MV-4-11 (cell line): ENCODE measurements around the gene RTEL1.
A peak's percentile ranks its signal among the peaks of the same experiment; 100 is the strongest.
"Not testable (repeated sequence)": the region's sequence is repeated elsewhere in the genome, so short reads cannot be mapped to it uniquely, and the experiment has no call there.

Experiments used
- DNase-seq: peaks from one replicate; lab custom pipeline; 2025; lab: John Stamatoyannopoulos, UW

RTEL1 gene

GRCh38 chr20:63628246-63628975 is 29.7 kb upstream of the RTEL1 start:
- peak; percentile 73 for DNase-seq

DNA sequence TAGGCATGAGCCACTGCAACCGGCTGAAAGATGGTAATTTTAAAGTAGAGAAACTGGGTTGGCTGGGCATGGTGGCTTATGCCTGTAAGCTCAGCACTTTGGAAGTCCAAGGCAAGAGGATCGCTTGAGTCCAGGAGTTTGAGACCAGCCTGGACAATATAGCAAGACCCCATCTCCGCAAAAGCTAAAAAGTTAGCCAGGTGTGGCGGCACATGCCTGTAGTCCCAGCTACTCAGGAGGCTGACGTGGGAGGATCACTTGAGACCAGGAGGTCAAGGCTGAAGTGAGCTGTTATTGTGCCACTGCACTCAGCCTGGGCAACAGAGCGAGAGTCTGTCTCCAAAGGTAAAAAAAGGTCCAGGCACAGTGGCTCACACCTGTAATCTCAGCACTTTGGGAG is 27.2 kb upstream of the RTEL1 start:
- DNase-seq, result not testable (repeated sequence)

- DNase-seq, result not testable (repeated sequence)
Measured at GRCh38 chr20:63631426-63631825, 26.7 kb upstream of the RTEL1 start.

GRCh38 chr20:63633732-63634131 is 24.4 kb upstream of the RTEL1 start:
- no peak for DNase-seq

DNA sequence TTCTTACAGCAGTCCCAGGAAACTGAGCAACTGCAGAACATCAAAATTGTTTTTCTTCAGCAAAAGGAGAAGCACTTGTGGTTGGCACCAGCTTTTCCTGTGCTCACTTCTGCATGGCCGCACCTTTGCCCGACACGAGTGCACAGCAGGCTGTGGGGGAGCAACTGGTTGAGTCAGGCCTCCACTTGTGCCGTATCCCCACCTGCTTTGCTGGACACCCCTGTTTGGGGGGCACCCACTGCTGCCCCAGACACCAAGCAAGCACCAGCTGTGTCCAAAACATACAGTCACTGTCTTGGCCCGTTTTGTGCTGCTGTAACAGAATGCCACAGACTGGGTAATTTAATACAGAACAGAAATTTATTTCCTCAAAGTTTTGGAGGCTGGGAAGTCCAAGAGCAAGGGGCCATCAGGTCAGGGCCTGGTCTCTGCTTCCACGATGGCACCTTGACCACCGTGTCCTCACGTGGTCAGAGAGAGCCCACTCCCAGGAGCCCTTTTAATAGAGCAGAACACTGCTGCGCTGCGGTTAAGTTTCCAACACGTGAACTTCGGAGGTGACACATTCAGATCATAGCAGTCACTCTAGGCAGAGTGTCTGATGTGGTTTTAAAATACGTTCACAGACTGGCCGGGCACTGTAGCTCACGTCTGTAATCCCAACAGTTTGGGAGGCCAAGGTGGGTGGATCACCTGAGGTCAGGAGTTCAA is 22.5 kb upstream of the RTEL1 start:
- DNase-seq, result peak; percentile 79

DNA sequence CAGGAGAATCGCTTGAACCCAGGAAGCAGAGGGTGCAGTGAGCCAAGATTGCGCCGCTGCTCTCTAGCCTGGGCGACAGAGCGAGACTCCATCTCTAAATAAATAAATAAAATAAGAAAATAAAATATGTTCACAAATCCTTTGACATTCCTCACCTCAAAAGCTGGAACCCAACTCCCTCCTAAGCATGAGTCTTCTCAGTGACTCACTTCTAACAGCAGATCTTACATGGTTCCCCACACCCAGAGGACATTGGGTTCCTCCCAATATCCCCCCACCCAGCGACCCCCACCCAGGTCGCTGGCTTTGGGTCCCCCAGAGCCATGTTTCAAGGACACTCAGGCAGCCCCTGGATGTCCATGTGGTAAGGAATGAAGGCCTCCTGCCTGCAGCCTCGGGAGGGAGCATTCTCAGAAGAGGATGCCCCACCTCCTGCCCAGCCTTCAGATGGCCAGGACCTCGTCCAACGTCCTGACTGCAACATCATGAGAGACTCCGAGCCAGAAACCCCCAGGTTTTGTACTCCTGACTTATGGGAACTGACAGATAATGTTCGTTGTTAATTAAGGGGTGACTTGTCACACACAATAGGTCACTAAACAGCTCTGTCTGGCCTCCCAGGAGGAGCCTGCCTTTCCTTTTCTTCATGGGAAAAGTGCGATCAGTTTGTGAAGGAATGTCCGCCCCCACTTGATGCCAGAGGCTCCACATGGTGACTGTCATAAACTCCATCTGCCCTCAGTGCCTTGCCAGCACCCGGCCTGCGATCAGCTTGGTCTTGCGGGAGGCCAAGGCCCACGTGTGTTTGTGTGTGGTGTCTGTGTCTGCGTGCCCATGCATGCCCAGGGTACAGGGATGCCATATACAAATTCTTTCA is 21.1 kb upstream of the RTEL1 start:
- DNase-seq, result no peak

GRCh38 chr20:63639093-63639975 is 18.8 kb upstream of the RTEL1 start:
- peak; percentile 16 for DNase-seq

- DNase-seq, result no peak
Measured at GRCh38 chr20:63640086-63640485, 18.0 kb upstream of the RTEL1 start.

DNA sequence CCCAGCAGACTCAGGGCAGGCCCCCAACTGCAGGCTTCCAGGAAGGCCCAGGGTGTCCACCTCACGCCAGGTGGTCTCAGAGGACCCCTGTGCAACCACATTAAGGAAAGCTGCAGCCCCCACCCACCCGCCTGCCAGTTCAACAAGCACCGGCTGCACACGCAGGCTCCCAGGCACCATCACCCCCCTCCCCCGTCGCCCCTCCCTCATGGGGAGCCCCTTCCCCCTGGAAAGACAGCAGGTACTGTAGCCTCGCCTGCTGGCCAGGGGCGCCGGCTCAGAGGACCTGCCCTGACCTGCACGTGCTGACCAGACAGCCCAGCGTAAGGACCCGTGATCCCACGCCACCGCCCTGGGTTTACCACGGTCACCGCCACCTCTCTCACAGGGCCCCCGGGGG is 17.4 kb upstream of the RTEL1 start:
- not testable (repeated sequence) for DNase-seq

DNA sequence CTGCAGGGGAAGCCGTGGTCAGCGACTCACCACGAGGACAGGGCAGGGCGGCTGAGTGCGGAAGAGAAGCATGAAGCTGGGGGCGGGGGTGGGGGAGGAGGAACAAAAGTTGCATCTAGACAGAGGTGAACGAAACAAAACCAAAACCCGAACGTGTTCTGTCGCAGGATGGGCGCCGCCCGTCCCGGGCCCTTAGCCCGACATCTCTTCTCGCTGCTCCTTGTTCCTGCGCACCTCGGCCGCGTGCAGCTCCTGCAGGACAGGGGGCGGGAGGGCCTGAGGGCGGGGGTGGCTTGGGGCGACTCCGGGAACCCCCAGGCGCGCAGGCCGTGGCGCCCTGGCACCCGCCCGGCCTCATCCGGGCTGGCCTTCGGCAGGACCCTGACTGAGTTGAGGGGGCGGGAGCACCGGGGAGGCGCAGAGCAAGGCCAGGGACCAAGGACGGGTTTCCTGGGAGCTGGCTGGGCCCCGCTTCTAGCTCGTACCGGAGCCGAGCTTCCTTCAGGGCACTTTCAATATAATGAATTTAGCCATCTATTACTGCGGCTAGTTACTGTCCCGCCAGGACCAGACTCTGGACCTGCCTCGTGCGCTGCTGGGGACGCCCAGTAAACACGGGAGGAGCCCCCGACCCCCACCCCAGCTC is 16.8 kb upstream of the RTEL1 start:
- no peak for DNase-seq

- peak; percentile 59 for DNase-seq
Measured at GRCh38 chr20:63641792-63642523, 16.2 kb upstream of the RTEL1 start.

DNA sequence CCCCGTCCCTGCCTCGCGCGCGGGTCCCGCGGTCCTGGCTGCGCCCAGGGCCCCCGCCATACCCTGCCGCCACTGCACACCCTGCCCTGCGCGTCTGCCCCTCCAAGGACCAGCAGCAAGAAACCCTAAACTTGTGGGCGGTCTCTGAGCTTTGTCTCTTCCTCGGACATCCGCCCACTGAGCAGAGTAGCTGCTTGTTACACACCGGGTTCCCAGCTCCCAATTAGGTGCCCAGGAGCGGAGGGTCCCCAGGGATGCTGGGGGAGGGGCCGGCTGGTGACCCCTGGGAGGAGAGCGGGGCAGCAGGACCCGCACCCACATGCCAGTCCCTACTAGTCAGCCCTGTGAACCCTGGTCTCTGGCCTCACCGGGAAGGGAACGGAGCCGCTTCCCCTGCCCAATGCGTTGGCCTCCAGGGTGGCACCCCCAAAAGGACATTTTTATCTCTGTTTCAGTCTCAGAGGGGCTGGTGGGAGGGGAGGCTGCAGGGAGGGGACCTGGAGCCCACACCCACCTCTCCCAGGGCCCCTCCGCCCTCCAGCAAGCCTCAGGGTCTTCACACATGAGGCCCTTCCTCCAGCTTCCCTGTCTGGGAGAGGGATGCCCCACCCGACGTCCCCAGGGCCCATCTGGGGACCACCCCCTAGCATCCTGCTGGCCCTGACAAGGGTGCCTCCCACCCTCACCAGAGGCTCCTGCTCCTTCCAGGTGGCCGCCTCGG is 15.4 kb upstream of the RTEL1 start:
- no peak for DNase-seq

GRCh38 chr20:63643499-63643898 is 14.6 kb upstream of the RTEL1 start:
- DNase-seq, result no peak

DNA sequence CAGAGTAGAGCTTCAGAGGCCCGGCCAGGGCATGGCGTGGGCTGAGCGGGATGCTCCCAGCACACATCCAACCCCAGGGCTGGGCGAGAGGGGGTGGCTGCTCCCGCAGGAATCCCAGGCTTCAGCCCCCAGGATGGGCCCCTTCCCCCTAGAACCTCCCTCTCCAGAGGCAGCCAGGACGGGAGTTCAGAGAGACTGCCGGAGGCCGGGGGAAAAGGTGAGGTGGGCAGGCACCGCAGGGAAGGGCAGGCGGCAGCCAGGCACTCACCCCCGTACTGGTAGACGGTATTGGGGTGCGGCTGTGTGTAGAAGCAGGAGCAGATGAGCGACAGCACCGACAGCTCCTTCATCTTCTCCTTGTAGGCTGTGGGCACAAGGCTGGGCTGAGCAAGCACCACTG is 14.2 kb upstream of the RTEL1 start:
- no peak for DNase-seq

- no peak for DNase-seq
Measured at GRCh38 chr20:63645218-63645617, 12.9 kb upstream of the RTEL1 start.

GRCh38 chr20:63648190-63648589 is 9.9 kb upstream of the RTEL1 start:
- no peak for DNase-seq

DNA sequence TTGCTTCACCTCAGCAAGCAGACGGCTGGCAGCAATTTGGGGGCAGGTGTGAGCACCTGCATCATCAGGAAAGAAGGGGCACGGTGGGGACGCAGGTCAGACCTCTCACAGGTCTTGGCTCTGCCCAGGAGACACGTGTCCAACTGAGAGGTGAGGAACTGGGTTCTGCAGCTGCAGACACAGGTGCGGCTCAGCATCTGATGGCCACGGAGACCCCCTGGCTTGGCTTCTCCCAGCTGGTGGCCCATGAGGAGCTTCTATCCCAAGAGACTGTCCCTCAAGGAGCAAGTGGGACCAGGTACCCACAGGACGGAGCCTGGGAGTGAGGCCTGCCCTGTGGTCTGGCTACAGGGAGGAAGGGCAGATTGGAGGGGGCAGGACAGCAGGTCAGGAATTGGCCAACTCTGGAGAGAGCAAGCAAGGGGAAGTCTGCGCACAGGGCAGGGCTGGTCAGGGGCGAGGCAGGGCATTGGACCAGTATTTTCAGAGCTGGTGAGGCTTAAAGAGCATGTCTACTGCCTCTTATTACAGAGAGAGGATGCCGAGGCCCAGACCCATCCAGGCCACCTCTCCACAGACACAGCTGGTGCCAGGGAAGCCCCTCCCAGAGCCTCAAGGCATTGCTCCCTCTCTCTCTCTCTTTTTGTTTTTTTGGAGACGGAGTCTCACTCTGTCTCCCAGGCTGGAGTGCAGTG is 9.1 kb upstream of the RTEL1 start:
- DNase-seq, result no peak

GRCh38 chr20:63650486-63650885 is 7.6 kb upstream of the RTEL1 start:
- not testable (repeated sequence) for DNase-seq

DNA sequence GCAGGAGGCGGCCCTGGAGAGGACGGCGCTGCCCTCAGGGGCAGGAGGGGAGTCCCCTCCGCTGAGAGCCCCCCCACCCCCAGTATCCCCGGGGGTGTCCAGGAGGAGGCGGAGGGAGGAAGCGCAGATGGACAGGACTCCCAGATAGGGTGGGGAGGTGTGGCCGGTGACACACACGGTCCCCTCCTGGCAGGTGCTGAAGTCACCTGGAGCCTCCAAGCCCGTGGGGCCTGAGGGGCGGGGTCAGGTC is 6.2 kb upstream of the RTEL1 start:
- DNase-seq, result no peak
